ENCODE measurements around the gene IFNAR2. TPM values are rescaled to one million over a fixed set of nuclear protein-coding genes. Genes with fewer than 3 reads are reported as not detected.

Gene IFNAR2
- total and polyA plus RNA-seq, 8 donors, result 4.0 to 26.8 (median 8.0) TPM

DNA sequence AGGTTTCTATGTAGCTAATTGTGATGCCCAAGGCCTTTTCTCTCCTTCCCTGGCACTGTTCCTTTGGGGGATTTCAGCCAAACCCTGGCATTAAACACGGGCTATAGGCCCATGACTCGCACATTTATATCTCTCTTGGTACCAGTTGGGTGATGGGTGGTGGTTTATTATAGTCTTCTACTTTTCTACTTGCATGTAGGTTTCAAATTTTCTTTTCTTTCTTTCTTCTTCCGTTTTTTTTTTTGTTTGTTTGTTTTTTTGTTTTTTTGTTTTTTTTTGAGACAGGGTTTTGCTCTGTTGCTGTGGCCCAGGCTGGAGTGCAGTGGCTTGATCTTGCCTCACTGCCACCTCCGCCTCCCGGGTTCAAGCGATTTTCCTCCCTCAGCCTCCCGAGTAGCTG is 37.5 kb downstream of the IFNAR2 start:
- Histone ChIP-seq H3K9me3 (no peaks in the 10 kb centered on the region), H3K4me3 (peak overlapping the region in 2 of 4 donors; percentile 70 to 73), H3K4me1 (peaks cover 10 to 20% (median 13%) of the 10 kb centered on the region in 3 donors), H3K36me3 (no peaks in the 10 kb centered on the region), H3K27ac (peak overlapping the region in 2 of 4 donors; percentile 90 to 92), H3K27me3 (no peaks in the 10 kb centered on the region)
- FAIRE-seq (no peak), ATAC-seq (no peak), DNase-seq (no peak)
- 71 to 76% methylated on average over 7 of the region's 7 CpGs for WGBS, 2 donors
- intact Hi-C loops (cut with DNase I), result no loop called here
- TF ChIP-seq, protein P1, sequence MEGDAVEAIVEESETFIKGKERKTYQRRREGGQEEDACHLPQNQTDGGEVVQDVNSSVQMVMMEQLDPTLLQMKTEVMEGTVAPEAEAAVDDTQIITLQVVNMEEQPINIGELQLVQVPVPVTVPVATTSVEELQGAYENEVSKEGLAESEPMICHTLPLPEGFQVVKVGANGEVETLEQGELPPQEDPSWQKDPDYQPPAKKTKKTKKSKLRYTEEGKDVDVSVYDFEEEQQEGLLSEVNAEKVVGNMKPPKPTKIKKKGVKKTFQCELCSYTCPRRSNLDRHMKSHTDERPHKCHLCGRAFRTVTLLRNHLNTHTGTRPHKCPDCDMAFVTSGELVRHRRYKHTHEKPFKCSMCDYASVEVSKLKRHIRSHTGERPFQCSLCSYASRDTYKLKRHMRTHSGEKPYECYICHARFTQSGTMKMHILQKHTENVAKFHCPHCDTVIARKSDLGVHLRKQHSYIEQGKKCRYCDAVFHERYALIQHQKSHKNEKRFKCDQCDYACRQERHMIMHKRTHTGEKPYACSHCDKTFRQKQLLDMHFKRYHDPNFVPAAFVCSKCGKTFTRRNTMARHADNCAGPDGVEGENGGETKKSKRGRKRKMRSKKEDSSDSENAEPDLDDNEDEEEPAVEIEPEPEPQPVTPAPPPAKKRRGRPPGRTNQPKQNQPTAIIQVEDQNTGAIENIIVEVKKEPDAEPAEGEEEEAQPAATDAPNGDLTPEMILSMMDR (IDR thresholded peaks at IDR 0.05), result no peak

DNA sequence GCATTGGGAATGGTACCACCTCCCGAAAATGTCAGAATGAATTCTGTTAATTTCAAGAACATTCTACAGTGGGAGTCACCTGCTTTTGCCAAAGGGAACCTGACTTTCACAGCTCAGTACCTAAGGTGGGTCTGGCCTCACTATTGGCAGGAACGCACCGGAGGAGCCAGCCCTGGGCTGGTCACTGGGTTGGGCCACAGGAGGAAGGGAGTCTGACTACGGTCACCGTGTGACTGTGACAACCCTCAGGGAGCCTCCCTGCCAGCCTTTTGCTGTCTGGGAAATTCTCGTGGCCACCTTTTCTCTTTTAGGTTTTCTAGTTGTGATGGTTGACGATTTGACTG is 38.6 kb downstream of the IFNAR2 start:
- H3K36me3 ChIP-seq, result no peaks in the 10 kb centered on the region
- intact Hi-C loops (cut with DNase I), result no loop called here
- no peak for ATAC-seq
- H3K4me1 ChIP-seq, result peaks cover 10 to 20% (median 13%) of the 10 kb centered on the region in 3 donors
- TF ChIP-seq, protein P1 (IDR thresholded peaks at IDR 0.05), result no peak
- no peak overlapping the region for H3K4me3 ChIP-seq
- WGBS, 2 donors, result 71 to 80% methylated on average over 7 of the region's 7 CpGs
- FAIRE-seq, result no peak
- peak overlapping the region in 2 of 4 donors; percentile 64 to 71 for H3K27ac ChIP-seq
- DNase-seq, result no peak
- no peaks in the 10 kb centered on the region for H3K27me3 ChIP-seq
- no peaks in the 10 kb centered on the region for H3K9me3 ChIP-seq

DNA sequence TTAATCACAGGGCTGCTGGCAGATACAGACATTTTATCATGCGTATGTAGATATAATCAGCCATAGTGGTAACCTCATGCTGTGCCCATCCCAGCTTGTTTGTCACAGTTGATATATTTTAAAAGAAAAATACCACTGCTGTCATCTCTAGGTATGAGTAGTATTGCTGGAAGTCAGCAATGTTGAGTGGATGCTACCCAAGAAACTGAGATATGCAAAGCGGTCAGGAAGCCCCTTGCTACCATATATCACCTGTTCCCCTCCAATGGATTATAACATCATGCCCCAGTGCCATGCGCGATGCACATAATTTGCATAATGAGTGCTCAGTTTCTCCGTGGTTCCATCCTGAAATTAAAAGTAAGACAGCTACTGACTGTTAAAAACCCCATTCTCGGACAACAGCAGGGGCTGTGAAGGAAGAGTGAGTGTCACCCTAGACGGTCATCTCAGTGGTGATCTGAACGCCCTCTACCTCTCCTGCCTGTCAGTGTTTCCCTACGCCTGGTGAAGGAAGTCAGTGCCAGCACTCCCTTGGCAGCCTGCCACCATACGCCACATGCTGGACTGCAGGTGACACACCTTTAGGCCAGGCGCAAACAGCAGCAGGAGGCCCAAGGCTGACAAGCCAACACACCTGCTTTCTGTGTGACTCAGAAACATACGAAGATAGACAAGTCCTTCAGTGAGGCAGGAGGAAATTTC is 39.2 kb downstream of the IFNAR2 start:
- Histone ChIP-seq H3K27ac (peak overlapping the region in 3 of 4 donors; percentile 6 to 71 (median 64)), H3K27me3 (no peaks in the 10 kb centered on the region), H3K4me1 (peaks cover 10 to 20% (median 13%) of the 10 kb centered on the region in 3 donors), H3K36me3 (no peaks in the 10 kb centered on the region), H3K4me3 (no peak overlapping the region), H3K9me3 (no peaks in the 10 kb centered on the region)
- FAIRE-seq, result no peak
- ATAC-seq, result peak; percentile 80 to 87 (median 85)
- DNase-seq, result peak; percentile 96 to 99 (median 98)
- intact Hi-C loops (cut with DNase I), result no loop called here
- TF ChIP-seq, protein P1 (IDR thresholded peaks at IDR 0.05), result no peak
- 28 to 31% methylated on average over 12 of the region's 12 CpGs for WGBS, 2 donors

DNA sequence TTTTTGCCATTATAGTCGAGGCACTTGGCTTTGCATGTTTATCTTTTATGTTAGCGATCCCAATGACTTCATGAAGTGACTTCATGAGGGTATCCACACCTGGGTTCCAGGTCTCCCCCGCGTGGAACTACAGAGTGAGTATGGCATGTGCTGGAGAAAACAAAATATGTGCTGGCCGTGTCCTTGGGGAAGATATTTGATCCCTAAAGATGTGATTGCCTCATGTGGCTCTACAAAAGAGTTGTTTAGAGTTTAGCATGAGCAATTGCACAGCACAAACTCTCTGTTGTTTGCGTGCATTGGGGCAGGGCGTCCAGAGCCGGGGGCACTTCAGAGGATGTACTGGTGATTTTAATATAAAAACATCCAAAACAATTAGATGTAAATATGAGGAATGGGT is 41.2 kb downstream of the IFNAR2 start:
- no peaks in the 10 kb centered on the region for H3K27me3 ChIP-seq
- no peak for FAIRE-seq
- 87 to 95% methylated on average over 8 of the region's 8 CpGs for WGBS, 2 donors
- no peaks in the 10 kb centered on the region for H3K9me3 ChIP-seq
- ATAC-seq, result no peak
- H3K4me3 ChIP-seq, result no peak overlapping the region
- intact Hi-C loops (cut with DNase I), result no loop called here
- DNase-seq, result no peak
- no peaks in the 10 kb centered on the region for H3K36me3 ChIP-seq
- peaks cover 10 to 17% (median 13%) of the 10 kb centered on the region in 3 donors for H3K4me1 ChIP-seq
- H3K27ac ChIP-seq, result no peak overlapping the region
- TF ChIP-seq, protein P1 (IDR thresholded peaks at IDR 0.05), result no peak

DNA sequence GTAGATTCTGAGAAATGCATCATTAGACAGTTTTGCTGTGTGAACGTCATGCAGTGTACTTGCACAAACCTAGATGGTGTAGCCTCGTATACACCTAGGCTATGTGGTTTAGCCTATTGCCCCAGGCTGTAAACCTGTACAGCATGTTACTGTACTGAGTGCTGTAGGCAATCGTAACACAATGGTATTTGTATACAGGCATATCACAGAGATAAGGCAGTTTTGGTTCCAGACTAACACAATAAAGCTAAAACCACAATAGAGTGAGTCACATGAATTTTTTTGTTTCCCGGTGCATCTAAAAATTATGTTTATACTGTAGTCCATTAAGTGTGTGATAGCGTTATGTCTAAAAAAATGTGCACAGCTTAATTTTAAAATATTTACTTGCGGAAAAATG is 43.3 kb downstream of the IFNAR2 start:
- Histone ChIP-seq H3K9me3 (no peaks in the 10 kb centered on the region), H3K36me3 (no peaks in the 10 kb centered on the region), H3K4me1 (peaks cover 10 to 17% (median 13%) of the 10 kb centered on the region in 3 donors), H3K27ac (no peak overlapping the region), H3K4me3 (no peak overlapping the region), H3K27me3 (no peaks in the 10 kb centered on the region)
- FAIRE-seq (no peak), DNase-seq (no peak), ATAC-seq (no peak)
- intact Hi-C loops (cut with DNase I), result no loop called here
- TF ChIP-seq, protein P1 (IDR thresholded peaks at IDR 0.05), result no peak
- WGBS, 2 donors, result 92 to 95% methylated on average over 6 of the region's 6 CpGs

Measured in pancreas (tissue), 10 donors.